ENCODE measurements around the gene DDX5. TPM values are rescaled to one million over a fixed set of nuclear protein-coding genes. Genes with fewer than 3 reads are reported as not detected.

Gene DDX5
- total RNA-seq, 1 experiment from 2014 or later: 798 TPM

- TF ChIP-seq REST (IDR thresholded peaks at IDR 0.05; ENCODE audit: low read depth) (no peak), JUND (IDR thresholded peaks at IDR 0.05) (no peak), EGR1 (IDR thresholded peaks at IDR 0.05; ENCODE audit: low read depth) (no peak), SP1 (IDR thresholded peaks at IDR 0.05; ENCODE audit: low read depth) (no peak), ZNF274 (IDR thresholded peaks at IDR 0.05; ENCODE audit: low read depth, low read length) (no peak), YY1 (IDR thresholded peaks at IDR 0.05; ENCODE audit: extremely low read depth, insufficient replicate concordance, low read depth, low read length) (no peak), EZH2phosphoT487 (IDR thresholded peaks at IDR 0.05; ENCODE audit: borderline replicate concordance) (no peak), CTCF (IDR thresholded peaks at IDR 0.05 in 2 of 3, conservative IDR thresholded peaks at IDR 0.05 in 1 of 3; ENCODE audit: borderline replicate concordance in 1 of 3, insufficient read depth in 1 of 3, low read depth in 2 of 3, low read length in 2 of 3) (no peak), POLR2AphosphoS5 (IDR thresholded peaks at IDR 0.05; ENCODE audit: low read depth, low read length) (no peak)
These were observed 2.6 kb upstream of the DDX5 start (continued) for GRCh38 chr17:64508683-64509082.
